ENCODE measurements around the gene DPH5.

DPH5 gene

GRCh38 chr1:101030881-101031280, 5.3 kb upstream of the DPH5 start:
- no peak for DNase-seq (ENCODE audit: low read depth in 3 of 3)

GRCh38 chr1:101029184-101029583, 3.6 kb upstream of the DPH5 start:
- no peak for DNase-seq (ENCODE audit: low read depth in 3 of 3)

- DNase-seq (ENCODE audit: low read depth in 3 of 3) = no peak
These were observed 2.9 kb upstream of the DPH5 start for GRCh38 chr1:101028466-101028865.

- no peak for DNase-seq (ENCODE audit: low read depth in 3 of 3)
These were observed 1.7 kb upstream of the DPH5 start for GRCh38 chr1:101027194-101027772.

GRCh38 chr1:101026430-101026788, 825 bp upstream of the DPH5 start:
- no peak for DNase-seq (ENCODE audit: low read depth in 3 of 3)

GRCh38 chr1:101025283-101025656, 314 bp downstream of the DPH5 start:
- peak in 1 of 3 experiments; percentile 19 for DNase-seq (ENCODE audit: low read depth in 3 of 3)

GRCh38 chr1:101022294-101022693, 3.3 kb downstream of the DPH5 start:
- no peak for DNase-seq (ENCODE audit: low read depth in 3 of 3)

GRCh38 chr1:101017448-101017847, 8.1 kb downstream of the DPH5 start:
- no peak for DNase-seq (ENCODE audit: low read depth in 3 of 3)

- no peak for DNase-seq (ENCODE audit: low read depth in 3 of 3)
These were observed 11.8 kb downstream of the DPH5 start for GRCh38 chr1:101013776-101014175.

GRCh38 chr1:101008229-101008834, 17.3 kb downstream of the DPH5 start:
- no peak for DNase-seq (ENCODE audit: low read depth in 3 of 3)

- DNase-seq (ENCODE audit: low read depth in 3 of 3) = no peak
These were observed 19.0 kb downstream of the DPH5 start for GRCh38 chr1:101006553-101006952.

- DNase-seq (ENCODE audit: low read depth in 3 of 3) = no peak
These were observed 19.7 kb downstream of the DPH5 start for GRCh38 chr1:101005871-101006270.

- no peak for DNase-seq (ENCODE audit: low read depth in 3 of 3)
These were observed 20.4 kb downstream of the DPH5 start for GRCh38 chr1:101005183-101005582.

GRCh38 chr1:101004670-101005069, 20.9 kb downstream of the DPH5 start:
- DNase-seq (ENCODE audit: low read depth in 3 of 3) = no peak

GRCh38 chr1:101004061-101004460, 21.5 kb downstream of the DPH5 start:
- no peak for DNase-seq (ENCODE audit: low read depth in 3 of 3)

GRCh38 chr1:101003012-101003650, 22.5 kb downstream of the DPH5 start:
- no peak for DNase-seq (ENCODE audit: low read depth in 3 of 3)

GRCh38 chr1:101002551-101002950, 23.0 kb downstream of the DPH5 start:
- no peak for DNase-seq (ENCODE audit: low read depth in 3 of 3)

GRCh38 chr1:101000131-101000873, 25.3 kb downstream of the DPH5 start:
- no peak for DNase-seq (ENCODE audit: low read depth in 3 of 3)

GRCh38 chr1:100998426-100998825, 27.2 kb downstream of the DPH5 start:
- DNase-seq (ENCODE audit: low read depth in 3 of 3) = no peak

GRCh38 chr1:100995198-100995988, 30.2 kb downstream of the DPH5 start:
- no peak for DNase-seq (ENCODE audit: low read depth in 3 of 3)

GRCh38 chr1:100989306-100990077, 36.1 kb downstream of the DPH5 start:
- DNase-seq (ENCODE audit: low read depth in 3 of 3) = no peak

Data from stimulated activated CD4-positive, alpha-beta T cell treated with anti-CD3 and anti-CD28 coated beads, TNF-alpha, amount 100 ng/mL, for 4 hours (primary cell).